GM21717 (cell line): ENCODE data around the gene KLF6.

Source experiments
- ATAC-seq: cut with Tn5 transposase; IDR thresholded peaks from one replicate; pipeline ENCODE4 v1.9.1; 2021; ENCODE audit warnings: mild to moderate bottlenecking, moderate library complexity; ENCODE audit not compliant: unreplicated experiment

Gene KLF6

DNA sequence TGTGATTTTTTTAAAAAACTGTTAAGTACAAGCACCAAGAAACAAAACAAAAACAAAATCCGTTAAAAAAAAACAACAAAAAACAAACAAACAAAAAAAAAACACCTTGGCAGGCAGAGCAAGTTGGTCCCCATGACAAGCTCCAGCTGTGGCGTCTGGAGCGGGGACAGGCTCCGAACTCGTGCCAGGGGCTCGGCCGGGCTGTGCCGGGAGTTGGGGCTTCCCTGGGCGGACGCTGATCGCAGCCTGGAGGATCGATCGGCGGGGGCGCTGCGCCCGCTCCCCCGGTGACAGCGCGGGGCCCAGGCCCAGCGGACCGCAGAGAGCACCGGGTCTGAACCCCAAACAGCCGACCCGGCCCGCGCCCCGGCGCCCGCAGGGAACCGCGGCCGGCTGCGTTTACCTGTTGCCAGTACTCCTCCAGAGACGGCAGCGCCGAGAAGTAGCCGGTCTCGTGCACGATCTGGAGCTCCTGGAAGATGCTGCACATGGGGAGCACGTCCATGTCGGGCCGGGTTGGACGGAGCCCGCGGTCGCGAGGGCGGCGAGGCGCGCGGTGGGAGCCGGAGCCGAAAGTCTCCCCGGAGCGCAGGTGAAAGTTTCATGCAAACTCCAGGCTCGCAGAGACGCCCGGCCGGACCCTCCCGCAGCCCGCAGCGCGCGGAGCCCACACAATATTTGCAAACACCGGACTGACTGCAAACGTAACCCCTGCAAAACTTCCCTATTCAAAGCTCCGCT, at the start of gene KLF6:
Gene KLF6, minus strand, starts transcription at position 700 of the 741 bp plus-strand sequence. Its CDS starts 195 bp downstream, at position 505.
- peak; percentile 48 for ATAC-seq

- no peak for ATAC-seq
These were observed 49.4 kb upstream of the KLF6 start for GRCh38 chr10:3834404-3834803.

- ATAC-seq: no peak
These were observed 48.0 kb upstream of the KLF6 start for GRCh38 chr10:3833046-3833445.

DNA sequence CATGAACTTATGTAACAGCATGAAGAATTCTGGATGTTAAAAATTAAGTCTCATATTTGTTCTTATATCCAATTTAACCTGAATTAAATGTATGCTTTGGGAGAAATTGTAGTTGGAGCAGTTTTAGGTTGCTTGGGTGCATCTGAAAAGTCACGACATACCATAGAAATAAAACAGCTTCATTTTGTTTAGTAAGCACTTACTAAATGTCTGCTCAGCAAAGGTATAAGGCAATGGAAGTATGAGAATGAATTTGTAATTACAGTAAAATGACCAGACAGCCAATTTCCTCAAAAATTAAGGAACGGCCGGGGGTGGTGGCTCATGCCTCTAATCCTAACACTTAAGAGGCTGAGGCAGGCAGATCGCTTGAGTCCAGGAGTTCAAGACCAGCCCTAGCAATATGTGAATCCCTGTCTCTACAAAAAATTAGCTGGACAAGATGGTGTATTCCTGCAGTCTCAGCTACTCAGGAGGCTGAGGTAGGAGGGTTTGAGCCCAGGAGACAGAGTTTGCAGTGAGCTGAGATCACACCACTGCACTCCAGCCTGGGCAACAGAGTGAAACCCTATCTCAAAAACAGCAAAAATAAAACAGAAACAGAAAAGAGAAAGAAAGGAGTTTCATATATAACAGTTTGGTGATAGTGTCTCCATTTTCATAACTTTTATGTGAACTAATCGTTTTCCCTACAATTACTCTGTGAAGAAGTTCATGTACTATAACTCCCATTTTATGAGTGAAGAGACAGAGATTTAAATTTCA, 47.2 kb upstream of the KLF6 start:
- no peak for ATAC-seq

GRCh38 chr10:3831608-3832007, 46.6 kb upstream of the KLF6 start:
- ATAC-seq: no peak

- ATAC-seq: no peak
These were observed 45.9 kb upstream of the KLF6 start for GRCh38 chr10:3830946-3831345.

GRCh38 chr10:3829156-3830050, 44.4 kb upstream of the KLF6 start:
- ATAC-seq: no peak

- ATAC-seq: no peak
These were observed 43.6 kb upstream of the KLF6 start for GRCh38 chr10:3828404-3829155.

DNA sequence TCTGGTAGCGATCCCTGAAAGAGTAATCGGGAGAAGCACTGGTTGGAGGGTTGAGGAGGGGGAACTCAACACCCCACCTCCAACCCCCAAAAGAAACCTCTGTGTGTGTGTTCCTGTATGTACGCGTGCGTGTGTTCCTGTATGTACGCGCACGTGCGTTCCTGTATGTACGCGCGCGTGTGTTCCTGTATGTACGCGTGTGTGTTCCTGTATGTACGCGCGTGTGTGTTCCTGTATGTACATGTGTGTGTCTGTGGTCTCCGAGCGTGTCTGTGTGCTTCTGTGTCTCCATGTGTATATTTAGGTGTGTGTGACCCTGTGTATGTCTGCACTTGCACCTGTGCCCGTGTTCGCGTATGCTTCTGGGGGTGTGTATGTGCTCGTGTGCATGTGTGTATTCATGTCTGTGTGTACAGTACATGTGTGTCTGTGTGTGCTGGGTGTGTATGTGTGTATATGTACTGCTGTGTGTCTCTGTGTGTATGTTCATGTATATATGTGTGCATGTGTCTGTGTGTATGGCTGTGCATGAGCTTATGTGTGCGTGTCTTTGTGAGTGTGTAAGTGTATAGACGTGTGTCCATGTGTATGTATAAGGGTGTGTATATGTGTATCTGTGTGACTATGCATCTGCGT, 42.9 kb upstream of the KLF6 start:
- ATAC-seq: no peak

DNA sequence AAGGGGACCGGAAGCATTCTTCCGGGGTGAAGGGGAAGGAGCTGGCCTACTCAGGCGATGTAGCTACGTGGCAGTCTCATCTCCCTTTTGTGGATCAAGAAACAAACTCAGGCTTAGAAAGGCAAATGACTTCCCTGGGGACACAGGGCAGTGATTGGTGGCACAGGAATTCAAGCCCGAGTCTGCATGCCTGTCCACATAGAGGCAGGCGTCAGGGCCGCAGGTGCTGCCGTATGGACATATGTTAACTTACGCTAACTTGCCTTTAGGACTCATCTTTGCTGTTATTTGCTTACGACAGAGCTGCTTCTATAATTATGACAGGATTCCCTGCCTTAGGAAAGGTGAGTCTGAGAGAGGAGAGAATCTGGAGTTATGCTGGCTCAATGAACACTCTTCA, 42.3 kb upstream of the KLF6 start:
- ATAC-seq: no peak

DNA sequence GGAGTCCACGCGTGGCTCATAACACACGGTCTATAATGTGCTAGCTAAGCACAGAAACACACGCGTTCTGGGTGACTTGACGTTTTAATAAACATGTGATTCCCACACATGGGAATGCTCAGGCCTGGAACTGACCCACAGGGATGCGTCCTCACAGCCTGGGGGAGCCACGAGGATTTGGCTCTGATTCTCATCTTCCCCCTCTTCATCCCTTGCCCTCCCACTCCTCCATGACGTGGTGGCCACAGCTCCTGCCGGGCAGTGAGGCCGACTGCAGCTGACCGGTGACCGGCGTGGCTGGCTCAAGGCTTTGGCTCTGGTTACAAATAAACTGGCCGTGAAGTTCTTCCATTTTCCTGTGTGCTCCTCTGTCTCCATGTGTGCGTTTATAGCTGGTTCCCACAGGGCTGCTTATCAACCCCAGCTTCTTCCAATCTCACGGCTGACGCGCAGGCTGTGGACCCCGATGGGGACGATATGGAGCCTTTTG, 40.9 kb upstream of the KLF6 start:
- no peak for ATAC-seq

- no peak for ATAC-seq
These were observed 40.2 kb upstream of the KLF6 start for GRCh38 chr10:3825244-3825643.

DNA sequence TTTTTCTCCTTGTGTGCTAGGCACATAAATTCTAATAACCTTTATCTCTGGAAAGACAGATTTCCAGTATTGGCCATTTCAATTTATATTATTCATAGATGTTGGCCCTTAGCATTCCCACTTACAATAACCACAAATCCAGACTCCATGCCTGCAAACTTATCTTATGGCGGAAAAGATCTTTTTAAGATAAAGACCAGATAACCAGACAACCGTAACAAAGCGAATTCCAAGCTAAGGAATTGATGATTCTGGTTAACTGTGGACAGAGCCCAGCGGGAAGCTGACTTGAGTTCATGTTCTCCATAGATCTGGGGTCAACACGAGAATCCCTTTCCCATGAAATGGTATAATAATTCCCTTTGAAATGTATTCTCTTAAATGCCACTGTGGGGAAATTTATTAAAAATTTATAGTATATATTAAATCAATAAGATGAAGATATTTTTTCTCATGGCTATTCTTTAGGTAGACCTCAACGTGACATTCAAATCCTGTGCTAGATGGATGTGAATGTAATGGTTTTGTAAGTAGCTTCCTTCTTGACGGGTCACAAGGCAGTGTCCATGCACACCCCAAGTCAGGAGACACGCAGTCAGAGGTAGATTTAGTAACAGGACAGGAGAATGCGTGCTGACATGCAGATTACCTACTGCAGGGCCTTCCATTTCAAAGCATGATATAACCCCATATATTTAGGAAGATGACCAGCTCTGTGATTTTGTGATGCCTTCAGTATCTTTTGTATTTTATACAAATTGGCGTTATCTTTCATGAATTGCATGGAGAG, 37.7 kb upstream of the KLF6 start:
- no peak for ATAC-seq

DNA sequence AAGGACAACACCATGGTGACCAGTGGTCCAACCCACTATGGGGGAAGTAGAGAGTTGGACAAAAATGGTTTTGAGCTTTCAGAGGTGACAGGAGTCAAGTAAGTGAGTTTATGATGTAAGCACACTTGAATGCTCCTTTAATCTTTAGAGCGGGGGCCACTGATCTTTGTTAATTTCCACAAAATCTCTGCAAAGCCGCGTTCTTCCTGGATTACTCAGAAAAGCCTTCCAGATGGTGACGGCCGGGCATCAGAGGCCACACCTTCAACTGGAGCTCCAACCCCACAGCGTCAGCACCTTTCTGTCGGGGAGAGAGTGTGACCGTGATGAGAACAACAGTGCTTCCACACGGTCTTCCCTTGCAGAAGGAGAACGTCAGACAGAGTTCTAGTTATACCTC, 35.2 kb upstream of the KLF6 start:
- no peak for ATAC-seq

GRCh38 chr10:3816995-3817394, 32.0 kb upstream of the KLF6 start:
- no peak for ATAC-seq

DNA sequence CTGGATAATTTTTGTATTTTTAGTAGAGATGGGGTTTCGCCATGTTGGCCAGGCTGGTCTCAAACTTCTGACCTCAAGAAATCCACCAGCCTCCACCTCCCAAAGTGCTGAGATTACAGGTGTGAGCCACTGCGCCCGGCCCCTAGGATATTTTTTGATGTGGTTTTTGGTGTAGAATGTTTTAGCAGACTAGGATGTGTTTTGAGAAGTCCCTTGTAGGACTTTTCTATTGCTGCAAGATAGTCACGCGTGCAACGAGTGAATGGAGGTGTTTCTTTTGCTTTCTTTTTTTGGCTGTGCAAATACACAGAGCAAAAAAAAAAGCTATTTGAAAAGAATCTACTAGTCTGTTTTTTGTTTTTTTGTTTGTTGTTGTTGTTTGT, 29.8 kb upstream of the KLF6 start:
- ATAC-seq: no peak

GRCh38 chr10:3813986-3814837, 29.2 kb upstream of the KLF6 start:
- no peak for ATAC-seq

- no peak for ATAC-seq
These were observed 28.3 kb upstream of the KLF6 start for GRCh38 chr10:3813267-3813666.
